HepG2 (cell line): ENCODE data around the gene CARMIL3. TPM values are rescaled to one million over a fixed set of nuclear protein-coding genes. Genes with fewer than 3 reads are reported as not detected.

ENCODE experiments used
- CHD4 ChIP-seq: fragments of 200-600 bp; sonication (generic); IDR thresholded peaks from 2 replicates; pipeline ENCODE4 v1.7.0; 2017; ENCODE audit warnings: mild to moderate bottlenecking, low read length, borderline replicate concordance
- MZF1 ChIP-seq: sonication (generic); formaldehyde crosslinking; IDR thresholded peaks from 2 replicates; pipeline ENCODE4 v1.8.1; 2023; ENCODE audit warnings: mild to moderate bottlenecking, missing genetic modification reagents, borderline replicate concordance
- NR3C1 ChIP-seq: sonication (generic); formaldehyde crosslinking; IDR thresholded peaks from 2 replicates; pipeline ENCODE4 v1.4.0; 2020; ENCODE audit warnings: missing genetic modification reagents
- RBAK ChIP-seq: sonication (generic); formaldehyde crosslinking; IDR thresholded peaks from 2 replicates; pipeline ENCODE4 v1.5.1; 2020; ENCODE audit warnings: mild to moderate bottlenecking, missing genetic modification reagents
- SAFB2 ChIP-seq: sonication (generic); formaldehyde crosslinking; IDR thresholded peaks from 2 replicates; pipeline ENCODE4 v1.5.1; 2020; ENCODE audit warnings: missing genetic modification reagents, low read depth, mild to moderate bottlenecking, borderline replicate concordance
- SMAD3 ChIP-seq: sonication (generic); formaldehyde crosslinking; IDR thresholded peaks from 2 replicates; pipeline ENCODE4 v1.4.0; 2020; ENCODE audit warnings: missing genetic modification reagents
- TAF1 ChIP-seq: sonication (generic); formaldehyde crosslinking; IDR thresholded peaks from 2 replicates; pipeline ENCODE4 v1.4.0; 2020; ENCODE audit warnings: missing genetic modification reagents
- THAP7 ChIP-seq: sonication (generic); formaldehyde crosslinking; IDR thresholded peaks from 2 replicates; pipeline ENCODE4 v1.8.1; 2023; ENCODE audit warnings: mild to moderate bottlenecking, missing genetic modification reagents
- XRCC5 ChIP-seq: fragments of 200-400 bp; formaldehyde crosslinking; optimal IDR thresholded peaks from 2 replicates; pipeline ENCODE3; 2017; ENCODE audit warnings: mild to moderate bottlenecking, low read length
- ZBTB37 ChIP-seq: sonication (generic); formaldehyde crosslinking; IDR thresholded peaks from 2 replicates; pipeline ENCODE4 v1.4.0; 2020; ENCODE audit warnings: mild to moderate bottlenecking, missing genetic modification reagents
- ZFP90 ChIP-seq: sonication (generic); formaldehyde crosslinking; IDR thresholded peaks from 2 replicates; pipeline ENCODE4 v1.8.0; 2022; ENCODE audit warnings: missing genetic modification reagents, mild to moderate bottlenecking, inconsistent platforms, borderline replicate concordance
- ZMYM4 ChIP-seq: sonication (generic); formaldehyde crosslinking; IDR thresholded peaks from 2 replicates; pipeline ENCODE4 v1.8.1; 2023; ENCODE audit warnings: mild to moderate bottlenecking, missing genetic modification reagents
- ZNF496 ChIP-seq: sonication (generic); formaldehyde crosslinking; IDR thresholded peaks from 2 replicates; pipeline ENCODE4 v1.8.1; 2023; ENCODE audit warnings: mild to moderate bottlenecking, moderate library complexity, missing genetic modification reagents; ENCODE audit not compliant: insufficient replicate concordance
- ZNF503 ChIP-seq: sonication (generic); formaldehyde crosslinking; IDR thresholded peaks from 2 replicates; pipeline ENCODE4 v1.4.0; 2020; ENCODE audit warnings: missing genetic modification reagents
- ZNF766 ChIP-seq: sonication (generic); formaldehyde crosslinking; IDR thresholded peaks from 2 replicates; pipeline ENCODE4 v1.5.0; 2020; ENCODE audit warnings: missing genetic modification reagents, borderline replicate concordance
- ZNF768 ChIP-seq: sonication (generic); formaldehyde crosslinking; IDR thresholded peaks from 2 replicates; pipeline ENCODE4 v1.4.0; 2020; ENCODE audit warnings: missing genetic modification reagents
- polyA plus RNA-seq, 8 experiments: library from polyadenylated mRNA; depleted of rRNA in 3 of 8; stranded (reverse) in 7 of 8; unstranded in 1 of 8; fragments of >200 nt; fragmentation: Illumina TruSeq in 4 of 8; extraction: Trizol in 4 of 8; gene quantifications; 2 replicates each; pipeline versions ENCODE4 v1.2.1 to v1.2.3, GENCODE V29; 2011 to 2016; ENCODE audit warnings: low read depth in 4 of 8, missing spikeins in 1 of 8, mixed read lengths in 1 of 8; ENCODE audit not compliant: insufficient read depth in 1 of 8
- total RNA-seq, 5 experiments: library from RNA; depleted of rRNA; stranded (reverse); fragments of >200 nt; fragmentation: Illumina TruSeq; extraction: Trizol; gene quantifications; 2 replicates each; pipeline ENCODE4 v1.2.3, GENCODE V29; 2016; ENCODE audit warnings: low read depth in 1 of 5
- TF ChIP-seq, protein P1 (sequence below): sonication (generic); formaldehyde crosslinking; IDR thresholded peaks from 2 replicates; pipeline ENCODE4 v1.4.0; 2020; ENCODE audit warnings: missing genetic modification reagents
- TF ChIP-seq, protein P2 (sequence below): sonication (generic); formaldehyde crosslinking; IDR thresholded peaks from 2 replicates; pipeline ENCODE4 v1.5.1; 2020; ENCODE audit warnings: mild to moderate bottlenecking, missing genetic modification reagents, borderline replicate concordance

CARMIL3 gene
- total and polyA plus RNA-seq, 2 of the 13 experiments (the other 11 are each of a cell fraction or from before 2014, with no cell fraction given) = 0.27 to 0.55 TPM

DNA sequence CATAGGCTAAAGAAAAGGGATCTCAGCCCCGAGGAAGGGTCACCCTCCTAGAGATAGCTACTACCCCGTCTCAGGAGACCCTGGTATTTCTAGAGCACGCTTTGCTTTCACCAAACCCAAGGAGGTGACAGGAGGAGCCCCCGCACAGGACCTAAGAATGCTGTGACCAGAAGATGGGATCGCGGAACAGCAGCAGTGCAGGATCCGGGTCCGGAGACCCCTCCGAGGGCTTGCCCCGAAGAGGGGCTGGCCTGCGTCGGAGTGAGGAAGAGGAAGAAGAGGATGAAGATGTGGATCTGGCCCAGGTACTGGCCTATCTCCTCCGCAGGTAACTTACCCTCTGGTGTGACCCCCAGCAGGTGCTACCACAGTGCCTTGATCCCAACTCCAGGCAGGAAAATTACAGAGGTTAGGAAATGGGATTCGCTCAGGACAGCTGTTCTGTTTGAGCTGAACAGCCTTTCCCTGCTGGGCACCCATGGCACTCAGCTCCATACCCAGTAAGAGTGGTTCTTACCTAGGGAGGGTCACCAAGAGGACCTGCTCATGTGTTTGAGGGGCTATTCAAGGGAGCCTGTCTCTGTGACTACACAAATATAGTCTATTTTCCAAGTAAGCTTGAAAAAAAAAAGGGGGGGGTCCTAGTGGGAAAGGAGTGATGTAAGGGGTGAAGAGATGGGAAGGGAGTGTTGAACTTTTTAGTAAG, 63.8 kb downstream of the CARMIL3 start (continued):
- TF ChIP-seq SAFB2 (no peak), ZFP90 (CRISPR knock-in tag) (0 out of 2 replicates have a peak, but pooled peaks have one; percentile 82), ZMYM4 (CRISPR knock-in tag) (no peak), ZNF503 (0 out of 2 replicates have a peak, but pooled peaks have one; percentile 47), SMAD3 (CRISPR knock-in tag) (no peak), CHD4 (no peak), RBAK (CRISPR knock-in tag) (peak; percentile 71; the same call in 1 of the 2 replicates), TAF1 (CRISPR knock-in tag) (no peak), ZBTB37 (CRISPR knock-in tag) (peak; percentile 87; the same call in 1 of the 2 replicates), ZNF766 (CRISPR knock-in tag) (peak; percentile 20; the same call in 1 of the 2 replicates), MZF1 (CRISPR knock-in tag) (peak; percentile 98), XRCC5 (no peak), ZNF496 (CRISPR knock-in tag) (no peak), THAP7 (CRISPR knock-in tag) (peak; percentile 86; the same call in 1 of the 2 replicates), NR3C1 (CRISPR knock-in tag) (no peak), ZNF768 (CRISPR knock-in tag) (peak; percentile 85)
- TF ChIP-seq, protein P1, sequence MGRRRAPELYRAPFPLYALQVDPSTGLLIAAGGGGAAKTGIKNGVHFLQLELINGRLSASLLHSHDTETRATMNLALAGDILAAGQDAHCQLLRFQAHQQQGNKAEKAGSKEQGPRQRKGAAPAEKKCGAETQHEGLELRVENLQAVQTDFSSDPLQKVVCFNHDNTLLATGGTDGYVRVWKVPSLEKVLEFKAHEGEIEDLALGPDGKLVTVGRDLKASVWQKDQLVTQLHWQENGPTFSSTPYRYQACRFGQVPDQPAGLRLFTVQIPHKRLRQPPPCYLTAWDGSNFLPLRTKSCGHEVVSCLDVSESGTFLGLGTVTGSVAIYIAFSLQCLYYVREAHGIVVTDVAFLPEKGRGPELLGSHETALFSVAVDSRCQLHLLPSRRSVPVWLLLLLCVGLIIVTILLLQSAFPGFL (CRISPR knock-in tag) = no peak
- TF ChIP-seq, protein P2, sequence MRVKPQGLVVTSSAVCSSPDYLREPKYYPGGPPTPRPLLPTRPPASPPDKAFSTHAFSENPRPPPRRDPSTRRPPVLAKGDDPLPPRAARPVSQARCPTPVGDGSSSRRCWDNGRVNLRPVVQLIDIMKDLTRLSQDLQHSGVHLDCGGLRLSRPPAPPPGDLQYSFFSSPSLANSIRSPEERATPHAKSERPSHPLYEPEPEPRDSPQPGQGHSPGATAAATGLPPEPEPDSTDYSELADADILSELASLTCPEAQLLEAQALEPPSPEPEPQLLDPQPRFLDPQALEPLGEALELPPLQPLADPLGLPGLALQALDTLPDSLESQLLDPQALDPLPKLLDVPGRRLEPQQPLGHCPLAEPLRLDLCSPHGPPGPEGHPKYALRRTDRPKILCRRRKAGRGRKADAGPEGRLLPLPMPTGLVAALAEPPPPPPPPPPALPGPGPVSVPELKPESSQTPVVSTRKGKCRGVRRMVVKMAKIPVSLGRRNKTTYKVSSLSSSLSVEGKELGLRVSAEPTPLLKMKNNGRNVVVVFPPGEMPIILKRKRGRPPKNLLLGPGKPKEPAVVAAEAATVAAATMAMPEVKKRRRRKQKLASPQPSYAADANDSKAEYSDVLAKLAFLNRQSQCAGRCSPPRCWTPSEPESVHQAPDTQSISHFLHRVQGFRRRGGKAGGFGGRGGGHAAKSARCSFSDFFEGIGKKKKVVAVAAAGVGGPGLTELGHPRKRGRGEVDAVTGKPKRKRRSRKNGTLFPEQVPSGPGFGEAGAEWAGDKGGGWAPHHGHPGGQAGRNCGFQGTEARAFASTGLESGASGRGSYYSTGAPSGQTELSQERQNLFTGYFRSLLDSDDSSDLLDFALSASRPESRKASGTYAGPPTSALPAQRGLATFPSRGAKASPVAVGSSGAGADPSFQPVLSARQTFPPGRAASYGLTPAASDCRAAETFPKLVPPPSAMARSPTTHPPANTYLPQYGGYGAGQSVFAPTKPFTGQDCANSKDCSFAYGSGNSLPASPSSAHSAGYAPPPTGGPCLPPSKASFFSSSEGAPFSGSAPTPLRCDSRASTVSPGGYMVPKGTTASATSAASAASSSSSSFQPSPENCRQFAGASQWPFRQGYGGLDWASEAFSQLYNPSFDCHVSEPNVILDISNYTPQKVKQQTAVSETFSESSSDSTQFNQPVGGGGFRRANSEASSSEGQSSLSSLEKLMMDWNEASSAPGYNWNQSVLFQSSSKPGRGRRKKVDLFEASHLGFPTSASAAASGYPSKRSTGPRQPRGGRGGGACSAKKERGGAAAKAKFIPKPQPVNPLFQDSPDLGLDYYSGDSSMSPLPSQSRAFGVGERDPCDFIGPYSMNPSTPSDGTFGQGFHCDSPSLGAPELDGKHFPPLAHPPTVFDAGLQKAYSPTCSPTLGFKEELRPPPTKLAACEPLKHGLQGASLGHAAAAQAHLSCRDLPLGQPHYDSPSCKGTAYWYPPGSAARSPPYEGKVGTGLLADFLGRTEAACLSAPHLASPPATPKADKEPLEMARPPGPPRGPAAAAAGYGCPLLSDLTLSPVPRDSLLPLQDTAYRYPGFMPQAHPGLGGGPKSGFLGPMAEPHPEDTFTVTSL (CRISPR knock-in tag) = no peak
